Body of pancreas (tissue), 4 donors: ENCODE results near the gene CPNE1. TPM values are rescaled to one million over a fixed set of nuclear protein-coding genes. Genes with fewer than 3 reads are reported as not detected.

ENCODE experiments used
- ATAC-seq: fragments of 150-250 bp; one replicate; pipeline ENCODE4 v1.9.1; 2016
- DNase-seq, 4 donors: peaks; one replicate each; pipeline ENCODE4 v3.0.0-alpha.2; 2019
- H3K27ac ChIP-seq, 4 donors: fragments of 200-600 bp; sonication (generic); 1 replicate in 3 of 4; 2 replicates in 1 of 4; pipeline versions ENCODE4 v1.5.1 to v1.6.1; 2016 to 2019; ENCODE audit warnings: mild to moderate bottlenecking in 1 of 4, mixed read lengths in 1 of 4, moderate library complexity in 1 of 4
- H3K27me3 ChIP-seq, 2 donors: fragments of 200-600 bp; sonication (generic); one replicate each; pipeline ENCODE4 v1.6.0; 2016; ENCODE audit warnings: mild to moderate bottlenecking in 1 of 2
- H3K36me3 ChIP-seq, 2 donors: fragments of 200-600 bp; sonication (generic); replicated peaks in 1 of 2; 2 replicates each; pipeline ENCODE4 v1.5.1; 2016; ENCODE audit warnings: low read depth in 2 of 2; ENCODE audit not compliant: insufficient read depth in 1 of 2
- H3K4me1 ChIP-seq: fragments of 200-600 bp; sonication (generic); one replicate; pipeline ENCODE4 v1.6.0; 2016
- H3K4me3 ChIP-seq, 2 donors: fragments of 200-600 bp; sonication (generic); 1 replicate in 1 of 2; 2 replicates in 1 of 2; pipeline ENCODE4 v1.5.1; 2016 to 2019
- H3K9me3 ChIP-seq, 3 donors: fragments of 200-600 bp; sonication (generic); 1 replicate in 2 of 3; 2 replicates in 1 of 3; pipeline ENCODE4 v1.5.1; 2016
- POLR2A ChIP-seq, 3 donors: fragments of 450-650 bp; IDR thresholded peaks; one replicate each; pipeline ENCODE4 v1.6.1; 2016; ENCODE audit warnings: antibody characterized with exemption in 3 of 3, mild to moderate bottlenecking in 2 of 3
- WGBS, 2 donors: methylation state at CpG; one replicate each; pipeline ENCODE4 v1.1.5; 2017; 5-methylcytosine and 5-hydroxymethylcytosine counted together
- intact Hi-C: fragments of 100-400 bp; cut with DNase I; formaldehyde crosslinking; loops from one replicate; pipeline ENCODE4 v1.15.1; 2023
- total RNA-seq, 2 donors: library from RNA; depleted of rRNA; stranded (reverse); fragments of >200 nt; gene quantifications; one replicate each; pipeline ENCODE4 v1.1.0, GENCODE V29; 2016
- TF ChIP-seq, protein P1 (sequence below), 7 experiments: fragments of 450-650 bp in 4 of 7; fragments of 200-600 bp in 3 of 7; sonication (generic) in 3 of 7; IDR thresholded peaks; one replicate each; pipeline ENCODE4 v1.5.1; 2016 to 2019; ENCODE audit warnings: antibody characterized with exemption in 7 of 7

CPNE1 gene
- total RNA-seq, 2 donors from 2014 or later: 87.3 to 93.9 TPM

DNA sequence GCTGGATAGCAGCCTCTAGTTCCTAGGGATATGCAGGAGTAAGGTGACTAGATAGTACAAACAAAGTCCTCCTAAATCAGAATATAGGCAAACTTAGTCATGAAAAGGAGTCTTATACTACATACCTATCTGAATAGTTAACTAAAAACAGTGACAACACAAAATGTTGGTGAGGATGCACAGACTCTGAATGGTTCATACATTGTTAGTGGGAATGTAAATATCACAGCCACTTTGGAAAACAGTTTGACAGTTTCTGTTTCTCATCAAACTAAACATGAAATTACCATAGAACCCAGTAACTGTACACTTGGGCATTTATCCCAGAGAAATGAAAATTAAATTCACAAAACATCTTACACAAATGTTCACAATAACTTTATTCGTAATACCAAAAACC is 17.3 kb upstream of the CPNE1 start:
- H3K36me3 ChIP-seq: peaks cover 0 to under 1% of the 10 kb centered on the region in 2 donors
- H3K4me3 ChIP-seq: no peak overlapping the region
- intact Hi-C loops: no loop called here
- no peak for ATAC-seq
- DNase-seq: no peak
- no peaks in the 10 kb centered on the region for H3K4me1 ChIP-seq
- H3K9me3 ChIP-seq: no peaks in the 10 kb centered on the region
- H3K27me3 ChIP-seq: no peaks in the 10 kb centered on the region
- 0 to 97% methylated on average over 1 of the region's 1 CpG for WGBS, 2 donors
- TF ChIP-seq, protein P1, sequence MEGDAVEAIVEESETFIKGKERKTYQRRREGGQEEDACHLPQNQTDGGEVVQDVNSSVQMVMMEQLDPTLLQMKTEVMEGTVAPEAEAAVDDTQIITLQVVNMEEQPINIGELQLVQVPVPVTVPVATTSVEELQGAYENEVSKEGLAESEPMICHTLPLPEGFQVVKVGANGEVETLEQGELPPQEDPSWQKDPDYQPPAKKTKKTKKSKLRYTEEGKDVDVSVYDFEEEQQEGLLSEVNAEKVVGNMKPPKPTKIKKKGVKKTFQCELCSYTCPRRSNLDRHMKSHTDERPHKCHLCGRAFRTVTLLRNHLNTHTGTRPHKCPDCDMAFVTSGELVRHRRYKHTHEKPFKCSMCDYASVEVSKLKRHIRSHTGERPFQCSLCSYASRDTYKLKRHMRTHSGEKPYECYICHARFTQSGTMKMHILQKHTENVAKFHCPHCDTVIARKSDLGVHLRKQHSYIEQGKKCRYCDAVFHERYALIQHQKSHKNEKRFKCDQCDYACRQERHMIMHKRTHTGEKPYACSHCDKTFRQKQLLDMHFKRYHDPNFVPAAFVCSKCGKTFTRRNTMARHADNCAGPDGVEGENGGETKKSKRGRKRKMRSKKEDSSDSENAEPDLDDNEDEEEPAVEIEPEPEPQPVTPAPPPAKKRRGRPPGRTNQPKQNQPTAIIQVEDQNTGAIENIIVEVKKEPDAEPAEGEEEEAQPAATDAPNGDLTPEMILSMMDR (IDR thresholded peaks at IDR 0.05): no peak
- no peak overlapping the region for H3K27ac ChIP-seq

DNA sequence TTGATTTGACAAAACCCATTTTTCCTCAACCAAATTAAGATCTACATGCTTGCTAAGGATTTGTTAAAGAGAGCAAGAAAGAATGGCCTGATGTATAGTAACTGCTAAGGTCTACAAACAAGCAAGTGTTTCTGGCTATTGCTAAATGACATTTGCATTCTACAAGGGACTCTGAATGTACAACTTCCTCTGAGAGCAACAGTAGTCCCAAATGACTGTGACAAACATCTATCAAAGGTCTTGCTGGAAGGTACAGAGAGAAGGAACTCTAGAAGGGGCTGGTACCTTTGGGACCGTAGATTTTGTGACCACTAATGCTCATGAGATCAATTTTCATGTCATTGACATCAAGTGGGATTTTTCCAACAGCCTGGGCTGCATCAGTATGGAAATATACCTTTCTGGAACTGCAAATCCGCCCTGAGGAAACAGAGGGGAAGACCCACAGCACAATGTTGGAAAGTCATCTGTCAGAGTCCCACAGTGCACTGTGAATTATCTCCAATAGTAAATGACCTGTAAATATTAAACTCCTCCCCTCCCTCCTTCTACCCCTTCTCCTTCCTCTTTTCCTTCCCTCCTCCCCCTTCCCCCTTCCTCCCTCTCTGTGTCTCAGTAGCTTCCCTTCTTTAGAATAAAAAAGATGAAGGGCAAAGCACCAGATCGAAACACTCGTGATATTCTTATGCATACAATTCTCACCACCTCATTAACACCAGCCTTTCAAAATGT is 15.9 kb upstream of the CPNE1 start:
- ATAC-seq (no peak), DNase-seq (no peak)
- Histone ChIP-seq H3K27me3 (no peaks in the 10 kb centered on the region), H3K36me3 (no peaks in the 10 kb centered on the region), H3K4me1 (no peaks in the 10 kb centered on the region), H3K4me3 (no peak overlapping the region), H3K9me3 (no peaks in the 10 kb centered on the region), H3K27ac (no peak overlapping the region)
- intact Hi-C loops: no loop called here
- TF ChIP-seq, protein P1 (IDR thresholded peaks at IDR 0.05): no peak
- no peak for TF ChIP-seq POLR2A (IDR thresholded peaks at IDR 0.05)
- WGBS, 2 donors: 73 to 87% methylated on average over 4 of the region's 4 CpGs

DNA sequence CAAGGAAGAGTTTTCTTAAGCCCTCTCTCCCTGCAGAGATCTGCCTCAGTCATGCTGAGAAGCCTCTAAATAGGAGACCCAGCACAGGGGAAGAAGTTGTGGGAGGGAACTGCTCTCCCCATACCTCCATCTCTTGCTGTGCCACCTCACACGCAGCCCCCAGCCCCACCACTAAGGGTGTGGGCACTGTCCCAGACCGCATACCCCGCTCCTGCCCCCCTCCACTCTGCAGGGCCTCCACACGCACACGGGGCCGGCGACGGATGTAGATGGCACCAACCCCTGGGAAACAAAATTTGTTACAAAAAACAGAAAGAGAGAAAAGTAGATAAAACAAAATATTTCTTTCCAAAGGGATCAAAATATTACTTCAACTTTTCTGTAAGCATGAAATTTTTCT is 10.2 kb upstream of the CPNE1 start:
- no peaks in the 10 kb centered on the region for H3K4me1 ChIP-seq
- WGBS, 2 donors: 92 to 93% methylated on average over 8 of the region's 8 CpGs
- no peaks in the 10 kb centered on the region for H3K9me3 ChIP-seq
- H3K27ac ChIP-seq: no peak overlapping the region
- H3K4me3 ChIP-seq: no peak overlapping the region
- DNase-seq: no peak
- ATAC-seq: no peak
- intact Hi-C loops: no loop called here
- peaks cover 6 to 13% of the 10 kb centered on the region in 2 donors for H3K36me3 ChIP-seq
- TF ChIP-seq POLR2A (IDR thresholded peaks at IDR 0.05): no peak
- TF ChIP-seq, protein P1 (IDR thresholded peaks at IDR 0.05): no peak
- no peaks in the 10 kb centered on the region for H3K27me3 ChIP-seq

DNA sequence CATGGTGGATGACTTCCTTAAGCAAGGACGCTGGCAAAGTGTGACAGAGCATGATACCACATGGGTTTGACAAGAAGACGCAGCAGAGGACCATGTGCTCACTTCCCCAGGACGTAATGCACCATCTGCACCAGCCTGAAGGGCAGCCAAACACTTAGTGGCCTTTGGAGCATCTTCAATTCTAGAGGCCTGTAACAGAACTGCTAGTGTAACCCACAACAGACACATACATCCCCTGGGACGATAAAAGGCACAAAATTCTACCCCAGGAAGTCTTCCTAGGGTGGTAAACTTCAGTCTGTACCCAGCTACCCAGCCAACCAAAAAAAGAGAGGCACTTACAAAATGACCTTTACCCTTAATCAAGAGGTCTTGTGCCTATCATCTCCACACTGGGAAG is 9.2 kb upstream of the CPNE1 start:
- H3K36me3 ChIP-seq: peaks cover 6 to 13% of the 10 kb centered on the region in 2 donors
- no peaks in the 10 kb centered on the region for H3K9me3 ChIP-seq
- DNase-seq (no peak), ATAC-seq (no peak)
- 87 to 93% methylated on average over 3 to 4 of the region's 4 CpGs for WGBS, 2 donors
- H3K4me3 ChIP-seq: no peak overlapping the region
- H3K27ac ChIP-seq: no peak overlapping the region
- H3K27me3 ChIP-seq: no peaks in the 10 kb centered on the region
- intact Hi-C loops: no loop called here
- TF ChIP-seq, protein P1 (IDR thresholded peaks at IDR 0.05): no peak
- no peak for TF ChIP-seq POLR2A (IDR thresholded peaks at IDR 0.05)
- no peaks in the 10 kb centered on the region for H3K4me1 ChIP-seq

DNA sequence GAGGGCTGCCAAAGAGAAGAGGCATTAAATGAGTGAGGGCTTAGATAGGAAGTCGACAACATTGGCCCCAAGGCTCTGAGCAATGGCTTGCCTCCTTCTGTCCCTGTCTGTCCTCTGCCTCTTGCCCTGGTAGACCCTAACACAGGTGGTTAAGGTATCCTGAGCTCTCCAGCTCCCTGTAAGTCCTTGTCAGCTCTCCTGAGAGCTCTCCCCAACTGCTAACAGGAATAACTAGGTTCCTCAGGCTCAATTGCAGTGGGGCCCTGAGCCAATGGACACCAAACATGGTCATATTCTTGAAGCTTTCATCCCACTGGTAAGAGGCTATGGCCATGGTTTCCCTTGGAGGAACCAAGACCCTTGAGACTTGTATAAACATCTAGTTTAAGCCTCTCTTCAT is 5.0 kb upstream of the CPNE1 start:
- no peak for TF ChIP-seq POLR2A (IDR thresholded peaks at IDR 0.05)
- TF ChIP-seq, protein P1 (IDR thresholded peaks at IDR 0.05): no peak
- intact Hi-C loops: no loop called here
- H3K9me3 ChIP-seq: no peaks in the 10 kb centered on the region
- peaks cover 6 to 13% of the 10 kb centered on the region in 2 donors for H3K36me3 ChIP-seq
- DNase-seq (no peak), ATAC-seq (no peak)
- peaks cover 3% of the 10 kb centered on the region for H3K4me1 ChIP-seq
- no peaks in the 10 kb centered on the region for H3K27me3 ChIP-seq
- no peak overlapping the region for H3K27ac ChIP-seq
- no peak overlapping the region for H3K4me3 ChIP-seq
- 86 to 88% methylated on average over 1 of the region's 1 CpG for WGBS, 2 donors
